Measurements from ENCODE around the gene WDR5. TPM values are rescaled to one million over a fixed set of nuclear protein-coding genes. Genes with fewer than 3 reads are reported as not detected.

Gene WDR5
- total and polyA plus RNA-seq, 2 of the 13 experiments (the other 11 are each of a cell fraction or from before 2014, with no cell fraction given): 34.3 TPM

DNA sequence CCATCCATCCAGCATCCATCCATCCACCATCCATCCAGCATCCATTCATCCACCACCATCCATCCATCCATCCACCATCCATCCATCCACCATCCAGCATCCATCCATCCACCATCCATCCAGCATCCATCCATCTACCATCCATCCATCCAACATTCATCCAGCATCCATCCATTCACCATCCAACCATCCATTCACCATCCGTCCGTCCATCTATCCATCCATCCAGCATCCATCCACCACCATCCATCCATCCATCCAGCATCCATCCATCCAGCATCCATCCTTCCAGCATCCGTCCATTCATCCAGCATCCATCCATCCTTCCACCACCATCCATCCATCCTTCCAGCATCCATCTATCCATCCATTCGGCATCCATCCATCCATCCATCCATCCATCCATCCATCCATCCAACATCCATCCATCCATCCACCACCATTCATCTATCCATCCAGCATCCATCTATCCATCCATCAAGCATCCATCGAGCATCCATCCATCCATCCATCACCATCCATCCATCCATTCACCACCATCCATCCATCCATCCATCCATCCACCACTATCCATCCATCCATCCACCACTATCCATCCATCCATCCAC is 32.4 kb upstream of the WDR5 start (continued):
- no peak for TF ChIP-seq ZUFSP (CRISPR knock-in tag; IDR thresholded peaks at IDR 0.05; ENCODE audit: borderline replicate concordance)
- TF ChIP-seq, protein P1, sequence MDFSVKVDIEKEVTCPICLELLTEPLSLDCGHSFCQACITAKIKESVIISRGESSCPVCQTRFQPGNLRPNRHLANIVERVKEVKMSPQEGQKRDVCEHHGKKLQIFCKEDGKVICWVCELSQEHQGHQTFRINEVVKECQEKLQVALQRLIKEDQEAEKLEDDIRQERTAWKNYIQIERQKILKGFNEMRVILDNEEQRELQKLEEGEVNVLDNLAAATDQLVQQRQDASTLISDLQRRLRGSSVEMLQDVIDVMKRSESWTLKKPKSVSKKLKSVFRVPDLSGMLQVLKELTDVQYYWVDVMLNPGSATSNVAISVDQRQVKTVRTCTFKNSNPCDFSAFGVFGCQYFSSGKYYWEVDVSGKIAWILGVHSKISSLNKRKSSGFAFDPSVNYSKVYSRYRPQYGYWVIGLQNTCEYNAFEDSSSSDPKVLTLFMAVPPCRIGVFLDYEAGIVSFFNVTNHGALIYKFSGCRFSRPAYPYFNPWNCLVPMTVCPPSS (IDR thresholded peaks at IDR 0.05): no peak
- TF ChIP-seq ZNF180 (CRISPR knock-in tag; IDR thresholded peaks at IDR 0.05; ENCODE audit: borderline replicate concordance, low read depth): no peak
- TF ChIP-seq ZNF280D (CRISPR knock-in tag; IDR thresholded peaks at IDR 0.05): no peak
- no peak for TF ChIP-seq ZNF614 (CRISPR knock-in tag; IDR thresholded peaks at IDR 0.05; ENCODE audit: borderline replicate concordance)

DNA sequence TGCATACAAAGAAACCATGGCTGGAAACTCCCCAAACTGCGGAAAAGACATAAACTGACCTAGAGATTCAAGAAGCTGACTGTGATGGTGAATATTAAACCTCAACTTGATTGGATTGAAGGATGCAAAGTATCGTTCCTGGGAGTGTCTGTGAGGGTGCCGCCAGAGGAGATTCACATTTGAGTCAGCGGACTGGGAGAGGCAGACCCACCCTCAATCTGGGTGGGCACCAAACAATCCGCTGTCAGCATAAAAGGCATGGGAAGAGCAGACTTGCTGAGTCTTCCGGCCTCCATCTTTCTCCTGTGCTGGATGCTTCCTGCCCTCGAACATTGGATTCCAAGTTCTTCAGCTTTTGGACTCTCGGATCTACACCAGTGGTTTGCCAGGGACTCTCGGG is 24.8 kb upstream of the WDR5 start:
- FAIRE-seq: no peak
- no TSS peak for BruUV-seq (replicated peaks)
- no peak overlapping the region for H3K9ac ChIP-seq (ENCODE audit: insufficient read depth, low read depth, low read length)
- H3K4me2 ChIP-seq (ENCODE audit: low read depth, low read length): no peak overlapping the region
- H3K4me1 ChIP-seq (ENCODE audit: insufficient read depth, low read length): peaks cover 6% of the 10 kb centered on the region; the same call in 1 of the 2 replicates
- no peak overlapping the region for H3K4me3 ChIP-seq (replicated peaks in 1 of 3; ENCODE audit: insufficient read depth in 1 of 3, low read depth in 2 of 3, low read length in 3 of 3)
- in situ Hi-C loops (cut with HindIII; ENCODE audit: extremely low pct_ligation_motif_present, low pct_unique_long_range_greater_than_20kb) (no loop called here), intact Hi-C loops (cut with micrococcal nuclease; ENCODE audit: unreplicated experiment) (no loop called here)
- POLR2A ChIA-PET: no interaction called here
- H4K20me1 ChIP-seq (ENCODE audit: insufficient read depth, low read length): no peaks in the 10 kb centered on the region
- H2AFZ ChIP-seq (ENCODE audit: low read length): no peak overlapping the region
- H3K36me3 ChIP-seq (replicated peaks in 1 of 2; ENCODE audit: control insufficient read depth in 1 of 2, insufficient read depth in 2 of 2, low read length in 2 of 2): no peaks in the 10 kb centered on the region
- H3K79me2 ChIP-seq (ENCODE audit: insufficient read depth, low read length): no peaks in the 10 kb centered on the region
- peaks cover 0 to 8% of the 10 kb centered on the region in 2 experiments; a peak in 2 of 5 replicates for H3K27me3 ChIP-seq (ENCODE audit: control insufficient read depth in 1 of 2, insufficient read depth in 2 of 2, low read length in 2 of 2)
- no peak for DNase-seq (ENCODE audit: low spot score)
- no peak overlapping the region for H3K27ac ChIP-seq (ENCODE audit: extremely low read length, insufficient read depth, low read length)
- CTCF ChIA-PET (ENCODE audit: low intra/inter-chr PET ratio, low total read pairs): no interaction called here
- H3K9me3 ChIP-seq (ENCODE audit: low read length): no peaks in the 10 kb centered on the region
- ATAC-seq: no peak
- WGBS (ENCODE audit: low lambda C conversion rate): 48% methylated on average over 7 of the region's 9 CpGs
- TF ChIP-seq CBFB (CRISPR knock-in tag; IDR thresholded peaks at IDR 0.05) (no peak), RNF219 (CRISPR knock-in tag; IDR thresholded peaks at IDR 0.05) (no peak), ZNF776 (CRISPR knock-in tag; IDR thresholded peaks at IDR 0.05) (no peak)
